Panc1 (cell line): Measurements from ENCODE around the gene PDZD2.

ENCODE experiments used
- CTCF ChIP-seq: fragments of 450-650 bp; IDR thresholded peaks from 2 replicates; pipeline ENCODE4 v1.5.1; 2017; ENCODE audit warnings: mild to moderate bottlenecking
- POLR2AphosphoS5 ChIP-seq: IDR thresholded peaks from 2 replicates; pipeline ENCODE4 v1.6.1; 2012; ENCODE audit warnings: mild to moderate bottlenecking, low read depth, low read length, moderate library complexity

GRCh38 chr5:31995006-31995405 lies 356.1 kb downstream of the PDZD2 start:
- TF ChIP-seq CTCF, result no peak
- TF ChIP-seq POLR2AphosphoS5, result no peak
